IMR-90 (cell line): ENCODE results near the gene GFAP.

Source experiments
- RAD21 ChIP-seq: IDR thresholded peaks from 2 replicates; pipeline ENCODE4 v1.6.1; 2012; ENCODE audit warnings: low read length, improper control_type of control experiment
- TF ChIP-seq, protein P1 (sequence below): conservative IDR thresholded peaks from 2 replicates; pipeline ENCODE4 v1.5.1; 2012; ENCODE audit warnings: mild to moderate bottlenecking, low read depth, low read length, improper control_type of control experiment
- TF ChIP-seq, protein P2 (sequence below): fragments of 150-350 bp; IDR thresholded peaks from 2 replicates; pipeline ENCODE4 v1.6.1; 2016; ENCODE audit warnings: low read depth, mild to moderate bottlenecking, low read length, moderate library complexity, borderline replicate concordance

DNA sequence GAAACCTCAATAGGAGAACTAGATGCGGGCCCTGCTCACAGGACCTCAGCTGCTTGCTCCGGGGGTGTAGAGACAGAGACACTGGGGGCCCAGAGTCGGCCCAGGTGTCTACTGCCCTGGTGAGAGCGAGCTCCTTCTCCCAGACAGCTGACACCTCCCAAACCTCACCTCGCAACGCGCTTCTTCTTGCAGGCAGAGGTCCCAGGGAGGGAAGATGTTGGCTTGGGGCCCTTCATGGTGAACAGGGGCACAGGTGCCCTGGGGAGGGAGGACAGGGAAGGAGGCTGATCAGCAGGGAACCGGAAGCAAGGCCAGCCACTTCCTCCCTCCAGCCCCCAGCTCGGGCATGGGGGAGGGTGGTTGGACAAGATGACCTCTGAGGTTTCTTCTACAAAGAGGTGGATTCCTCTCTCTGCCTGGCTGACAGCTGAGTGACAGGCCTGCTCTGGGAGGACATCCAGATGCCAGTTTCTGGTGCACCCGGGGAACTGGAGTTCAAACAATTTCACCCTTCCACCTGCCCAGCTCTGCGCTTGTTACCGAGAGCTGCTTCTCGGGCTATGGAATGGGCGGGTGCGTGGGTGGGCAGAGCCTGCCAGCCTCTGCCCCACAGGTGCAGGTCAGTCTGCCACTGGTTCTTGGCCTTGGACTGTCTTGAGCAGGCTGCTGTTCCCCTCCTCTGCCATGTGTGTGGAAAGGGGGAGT lies 11.7 kb upstream of the GFAP start:
- TF ChIP-seq, protein P1, sequence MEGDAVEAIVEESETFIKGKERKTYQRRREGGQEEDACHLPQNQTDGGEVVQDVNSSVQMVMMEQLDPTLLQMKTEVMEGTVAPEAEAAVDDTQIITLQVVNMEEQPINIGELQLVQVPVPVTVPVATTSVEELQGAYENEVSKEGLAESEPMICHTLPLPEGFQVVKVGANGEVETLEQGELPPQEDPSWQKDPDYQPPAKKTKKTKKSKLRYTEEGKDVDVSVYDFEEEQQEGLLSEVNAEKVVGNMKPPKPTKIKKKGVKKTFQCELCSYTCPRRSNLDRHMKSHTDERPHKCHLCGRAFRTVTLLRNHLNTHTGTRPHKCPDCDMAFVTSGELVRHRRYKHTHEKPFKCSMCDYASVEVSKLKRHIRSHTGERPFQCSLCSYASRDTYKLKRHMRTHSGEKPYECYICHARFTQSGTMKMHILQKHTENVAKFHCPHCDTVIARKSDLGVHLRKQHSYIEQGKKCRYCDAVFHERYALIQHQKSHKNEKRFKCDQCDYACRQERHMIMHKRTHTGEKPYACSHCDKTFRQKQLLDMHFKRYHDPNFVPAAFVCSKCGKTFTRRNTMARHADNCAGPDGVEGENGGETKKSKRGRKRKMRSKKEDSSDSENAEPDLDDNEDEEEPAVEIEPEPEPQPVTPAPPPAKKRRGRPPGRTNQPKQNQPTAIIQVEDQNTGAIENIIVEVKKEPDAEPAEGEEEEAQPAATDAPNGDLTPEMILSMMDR: no peak
- TF ChIP-seq, protein P2, sequence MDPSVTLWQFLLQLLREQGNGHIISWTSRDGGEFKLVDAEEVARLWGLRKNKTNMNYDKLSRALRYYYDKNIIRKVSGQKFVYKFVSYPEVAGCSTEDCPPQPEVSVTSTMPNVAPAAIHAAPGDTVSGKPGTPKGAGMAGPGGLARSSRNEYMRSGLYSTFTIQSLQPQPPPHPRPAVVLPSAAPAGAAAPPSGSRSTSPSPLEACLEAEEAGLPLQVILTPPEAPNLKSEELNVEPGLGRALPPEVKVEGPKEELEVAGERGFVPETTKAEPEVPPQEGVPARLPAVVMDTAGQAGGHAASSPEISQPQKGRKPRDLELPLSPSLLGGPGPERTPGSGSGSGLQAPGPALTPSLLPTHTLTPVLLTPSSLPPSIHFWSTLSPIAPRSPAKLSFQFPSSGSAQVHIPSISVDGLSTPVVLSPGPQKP: no peak
- TF ChIP-seq RAD21: no peak
